Smooth muscle cell (in vitro differentiated cells): ENCODE data around the gene MICAL2. TPM values are rescaled to one million over a fixed set of nuclear protein-coding genes. Genes with fewer than 3 reads are reported as not detected.

Experiments
- DNase-seq: peaks from one replicate; lab custom pipeline; 2025; ENCODE audit not compliant: unreplicated experiment; lab: John Stamatoyannopoulos, UW
- H2AFZ ChIP-seq: fragments of 200-600 bp; sonication (generic); 2 replicates; pipeline ENCODE4 v1.6.0; 2016; ENCODE audit warnings: antibody characterized with exemption, low read depth, mild to moderate bottlenecking
- H3F3A ChIP-seq: fragments of 200-600 bp; sonication (generic); 2 replicates; pipeline ENCODE4 v1.6.0; 2017; ENCODE audit warnings: antibody characterized with exemption, low read depth
- H3K27ac ChIP-seq: fragments of 200-600 bp; sonication (generic); 2 replicates; pipeline ENCODE4 v1.5.1; 2016; ENCODE audit warnings: low read depth, mild to moderate bottlenecking
- H3K27me3 ChIP-seq: fragments of 200-600 bp; sonication (generic); 2 replicates; pipeline ENCODE4 v1.6.1; 2016; ENCODE audit warnings: low read depth, mild to moderate bottlenecking
- H3K36me3 ChIP-seq: fragments of 200-600 bp; sonication (generic); 2 replicates; pipeline ENCODE4 v1.5.1; 2016; ENCODE audit warnings: low read depth
- H3K4me1 ChIP-seq: fragments of 200-600 bp; sonication (generic); 2 replicates; pipeline ENCODE4 v1.5.1; 2016; ENCODE audit warnings: low read depth
- H3K4me2 ChIP-seq: fragments of 200-600 bp; sonication (generic); 2 replicates; pipeline ENCODE4 v1.6.0; 2016; ENCODE audit warnings: mild to moderate bottlenecking
- H3K4me3 ChIP-seq: fragments of 200-600 bp; sonication (generic); 2 replicates; pipeline ENCODE4 v1.5.1; 2016; ENCODE audit warnings: mild to moderate bottlenecking
- H3K79me2 ChIP-seq: fragments of 200-600 bp; sonication (generic); 2 replicates; pipeline ENCODE4 v1.6.0; 2016; ENCODE audit warnings: low read depth, mild to moderate bottlenecking
- H3K9ac ChIP-seq: fragments of 200-600 bp; sonication (generic); 2 replicates; pipeline ENCODE4 v1.6.0; 2016; ENCODE audit warnings: low read depth
- H3K9me3 ChIP-seq: fragments of 200-600 bp; sonication (generic); replicated peaks from 2 replicates; pipeline ENCODE4 v1.5.1; 2016; ENCODE audit warnings: low read depth
- H4K20me1 ChIP-seq: fragments of 200-600 bp; sonication (generic); 2 replicates; pipeline ENCODE4 v1.6.0; 2016; ENCODE audit warnings: low read depth
- WGBS: methylation state at CpG from one replicate; pipeline ENCODE4 v1.1.7; 2016; ENCODE audit warnings: low lambda C conversion rate; 5-methylcytosine and 5-hydroxymethylcytosine counted together
- polyA plus RNA-seq: library from polyadenylated mRNA; unstranded; fragments of >200 nt; fragmentation: Nextera tagmentation; extraction: Ambion mirVana; gene quantifications from 2 replicates; pipeline ENCODE4 v1.2.1, GENCODE V29; 2016
- total RNA-seq: library from RNA; depleted of rRNA; stranded (reverse); fragments of >200 nt; gene quantifications from 2 replicates; pipeline ENCODE4 v1.2.3, GENCODE V29; 2014
- TF ChIP-seq, protein P1 (sequence below): fragments of 200-600 bp; sonication (generic); IDR thresholded peaks from 2 replicates; pipeline ENCODE4 v1.5.1; 2017; ENCODE audit warnings: borderline replicate concordance, mild to moderate bottlenecking, antibody characterized with exemption; ENCODE audit not compliant: insufficient read depth, poor library complexity, severe bottlenecking

MICAL2 gene
- total and polyA plus RNA-seq, 2 experiments from 2014 or later, result 161 to 287 TPM

DNA sequence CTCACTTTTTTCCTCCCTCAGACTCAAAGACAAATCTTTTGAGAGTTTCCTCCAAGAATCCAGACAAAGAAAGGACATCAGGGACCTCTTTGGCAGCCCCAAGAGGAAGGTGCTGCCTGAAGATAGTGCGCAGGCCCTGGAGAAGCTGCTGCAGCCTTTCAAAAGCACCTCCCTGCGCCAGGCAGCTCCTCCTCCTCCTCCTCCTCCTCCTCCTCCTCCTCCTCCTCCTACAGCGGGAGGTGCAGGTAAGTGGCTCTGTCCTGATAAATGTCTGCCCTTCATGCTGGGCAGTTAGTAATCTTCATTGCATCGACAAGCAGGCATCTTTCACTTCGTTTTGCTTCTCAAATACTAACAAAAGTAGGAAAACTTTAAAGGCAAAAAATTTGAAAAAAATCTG is 184.2 kb downstream of the MICAL2 start:
- H4K20me1 ChIP-seq, result no peaks in the 10 kb centered on the region
- peaks cover 4% of the 10 kb centered on the region for H3K79me2 ChIP-seq
- H3K36me3 ChIP-seq, result peaks cover 25% of the 10 kb centered on the region
- no peak overlapping the region for H2AFZ ChIP-seq
- no peak overlapping the region for H3K27ac ChIP-seq
- no peak overlapping the region for H3K9ac ChIP-seq
- H3K4me2 ChIP-seq, result no peak overlapping the region
- H3F3A ChIP-seq, result no peaks in the 10 kb centered on the region
- TF ChIP-seq, protein P1, sequence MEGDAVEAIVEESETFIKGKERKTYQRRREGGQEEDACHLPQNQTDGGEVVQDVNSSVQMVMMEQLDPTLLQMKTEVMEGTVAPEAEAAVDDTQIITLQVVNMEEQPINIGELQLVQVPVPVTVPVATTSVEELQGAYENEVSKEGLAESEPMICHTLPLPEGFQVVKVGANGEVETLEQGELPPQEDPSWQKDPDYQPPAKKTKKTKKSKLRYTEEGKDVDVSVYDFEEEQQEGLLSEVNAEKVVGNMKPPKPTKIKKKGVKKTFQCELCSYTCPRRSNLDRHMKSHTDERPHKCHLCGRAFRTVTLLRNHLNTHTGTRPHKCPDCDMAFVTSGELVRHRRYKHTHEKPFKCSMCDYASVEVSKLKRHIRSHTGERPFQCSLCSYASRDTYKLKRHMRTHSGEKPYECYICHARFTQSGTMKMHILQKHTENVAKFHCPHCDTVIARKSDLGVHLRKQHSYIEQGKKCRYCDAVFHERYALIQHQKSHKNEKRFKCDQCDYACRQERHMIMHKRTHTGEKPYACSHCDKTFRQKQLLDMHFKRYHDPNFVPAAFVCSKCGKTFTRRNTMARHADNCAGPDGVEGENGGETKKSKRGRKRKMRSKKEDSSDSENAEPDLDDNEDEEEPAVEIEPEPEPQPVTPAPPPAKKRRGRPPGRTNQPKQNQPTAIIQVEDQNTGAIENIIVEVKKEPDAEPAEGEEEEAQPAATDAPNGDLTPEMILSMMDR, result no peak
- no peak overlapping the region for H3K4me3 ChIP-seq
- no peaks in the 10 kb centered on the region for H3K27me3 ChIP-seq
- H3K9me3 ChIP-seq, result peaks cover 12% of the 10 kb centered on the region
- 93% methylated on average over 4 of the region's 5 CpGs for WGBS
- H3K4me1 ChIP-seq, result no peaks in the 10 kb centered on the region
- DNase-seq, result no peak

DNA sequence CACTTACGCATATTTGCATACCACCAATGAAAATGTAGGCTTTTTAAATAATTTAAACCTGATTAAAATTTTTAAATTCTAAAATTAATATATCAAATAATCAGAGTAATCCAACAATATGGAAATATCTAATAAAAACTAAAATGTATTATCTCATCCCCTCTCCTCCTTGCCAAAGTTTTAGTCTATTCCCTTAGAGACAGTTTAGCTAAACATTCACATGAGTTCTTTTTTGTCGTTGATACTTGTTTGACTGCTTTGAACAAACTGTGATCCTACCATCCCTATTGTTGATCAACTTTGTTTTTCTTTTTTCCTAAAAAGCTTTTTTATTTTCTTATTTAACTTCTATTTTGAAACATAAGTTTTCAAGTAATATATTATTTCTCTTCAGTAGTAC is 185.6 kb downstream of the MICAL2 start:
- WGBS, result 96% methylated on average over 2 of the region's 2 CpGs
- TF ChIP-seq, protein P1, result no peak
- no peak for DNase-seq
- no peak overlapping the region for H3K27ac ChIP-seq
- no peaks in the 10 kb centered on the region for H4K20me1 ChIP-seq
- H3K36me3 ChIP-seq, result peaks cover 25% of the 10 kb centered on the region
- H3K27me3 ChIP-seq, result no peaks in the 10 kb centered on the region
- no peaks in the 10 kb centered on the region for H3K4me1 ChIP-seq
- peaks cover 4% of the 10 kb centered on the region for H3K79me2 ChIP-seq
- H3F3A ChIP-seq, result no peaks in the 10 kb centered on the region
- no peak overlapping the region for H3K9ac ChIP-seq
- H3K4me3 ChIP-seq, result no peak overlapping the region
- H3K4me2 ChIP-seq, result no peak overlapping the region
- H3K9me3 ChIP-seq, result peaks cover 12% of the 10 kb centered on the region
- no peak overlapping the region for H2AFZ ChIP-seq

DNA sequence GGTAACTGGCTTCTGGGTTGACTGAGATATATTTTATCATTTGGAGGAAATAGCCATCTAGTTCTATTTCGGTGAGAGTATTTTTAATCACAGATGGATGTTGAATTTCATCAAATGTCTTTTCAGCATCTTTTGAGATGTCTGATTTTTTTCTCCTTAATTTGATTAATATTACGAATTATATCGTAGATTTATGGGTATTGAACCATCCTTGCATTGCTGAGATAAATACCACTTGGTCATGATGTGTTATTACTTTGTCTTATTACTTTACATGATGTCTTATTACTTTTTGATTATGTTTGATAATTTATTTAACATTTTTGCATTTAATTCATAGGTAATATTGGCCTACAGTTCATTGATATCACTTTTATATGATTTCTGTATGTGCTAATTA is 188.2 kb downstream of the MICAL2 start:
- Histone ChIP-seq H2AFZ (no peak overlapping the region), H3K36me3 (peaks cover 21% of the 10 kb centered on the region), H3K4me3 (no peak overlapping the region), H3K79me2 (peaks cover 4% of the 10 kb centered on the region), H3K4me1 (no peaks in the 10 kb centered on the region), H3K9ac (no peak overlapping the region), H3K27ac (no peak overlapping the region), H3K4me2 (no peak overlapping the region), H3F3A (no peaks in the 10 kb centered on the region), H3K27me3 (no peaks in the 10 kb centered on the region), H3K9me3 (peaks cover 12% of the 10 kb centered on the region), H4K20me1 (peaks cover 3% of the 10 kb centered on the region)
- 94% methylated on average over 3 of the region's 3 CpGs for WGBS
- no peak for DNase-seq
- TF ChIP-seq, protein P1, result no peak

DNA sequence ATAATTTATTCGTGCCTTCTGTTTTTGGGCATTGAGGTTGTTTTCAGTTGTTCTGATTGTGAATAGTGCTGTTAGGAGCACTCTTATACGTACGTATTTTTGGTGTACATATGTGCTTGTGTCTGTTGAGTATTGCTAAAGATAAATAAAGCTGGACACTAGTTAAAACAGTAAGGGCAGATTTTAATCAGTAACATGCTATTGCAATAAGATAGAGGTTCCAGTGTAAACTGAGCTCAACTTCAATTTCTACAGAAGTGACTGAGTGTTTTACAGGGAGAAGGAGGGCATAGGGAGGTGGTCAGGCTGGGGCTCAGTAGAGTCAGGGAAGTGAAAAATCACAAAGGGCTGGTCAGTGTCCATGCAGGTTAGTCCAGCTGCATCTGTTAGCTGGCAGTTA is 191.0 kb downstream of the MICAL2 start:
- peaks cover 5% of the 10 kb centered on the region for H4K20me1 ChIP-seq
- H3K9ac ChIP-seq, result no peak overlapping the region

More for the DNA sequence above, 191.0 kb downstream of the MICAL2 start:
- H3K9me3 ChIP-seq, result peaks cover 12% of the 10 kb centered on the region
- WGBS, result 94% methylated on average over 3 of the region's 3 CpGs
- H3K4me2 ChIP-seq, result no peak overlapping the region
- H3K79me2 ChIP-seq, result peaks cover 4% of the 10 kb centered on the region
- TF ChIP-seq, protein P1, result no peak
- H3K27ac ChIP-seq, result no peak overlapping the region
- H2AFZ ChIP-seq, result no peak overlapping the region
- peaks cover 24% of the 10 kb centered on the region for H3K36me3 ChIP-seq
- no peaks in the 10 kb centered on the region for H3F3A ChIP-seq
- no peak for DNase-seq
- H3K27me3 ChIP-seq, result no peaks in the 10 kb centered on the region
- H3K4me1 ChIP-seq, result no peaks in the 10 kb centered on the region
- no peak overlapping the region for H3K4me3 ChIP-seq
